ENCODE data around the gene FGF1.
A peak's percentile ranks its signal among the peaks of the same experiment; 100 is the strongest.
"Not testable (repeated sequence)": the region's sequence is repeated elsewhere in the genome, so short reads cannot be mapped to it uniquely, and the experiment has no call there.

Gene FGF1

GRCh38 chr5:142667831-142668230, 18.1 kb downstream of the FGF1 start:
- DNase-seq: no peak

GRCh38 chr5:142664636-142665035, 21.3 kb downstream of the FGF1 start:
- DNase-seq: no peak

GRCh38 chr5:142664067-142664466, 21.8 kb downstream of the FGF1 start:
- DNase-seq: no peak

- no peak for DNase-seq
Measured at GRCh38 chr5:142663246-142663645, 22.6 kb downstream of the FGF1 start.

- no peak for DNase-seq
Measured at GRCh38 chr5:142661957-142662356, 23.9 kb downstream of the FGF1 start.

- DNase-seq: no peak
Measured at GRCh38 chr5:142661143-142661542, 24.7 kb downstream of the FGF1 start.

GRCh38 chr5:142660731-142661130, 25.2 kb downstream of the FGF1 start:
- no peak for DNase-seq

GRCh38 chr5:142660196-142660595, 25.7 kb downstream of the FGF1 start:
- DNase-seq: no peak

GRCh38 chr5:142659405-142659804, 26.5 kb downstream of the FGF1 start:
- DNase-seq: no peak

GRCh38 chr5:142658278-142658677, 27.6 kb downstream of the FGF1 start:
- no peak for DNase-seq

- no peak for DNase-seq
Measured at GRCh38 chr5:142657446-142657845, 28.4 kb downstream of the FGF1 start.

- DNase-seq: peak; percentile 53 to 57
Measured at GRCh38 chr5:142655339-142656267, 30.3 kb downstream of the FGF1 start.

- no peak for DNase-seq
Measured at GRCh38 chr5:142654578-142655058, 31.3 kb downstream of the FGF1 start.

- DNase-seq: no peak
Measured at GRCh38 chr5:142653321-142653720, 32.6 kb downstream of the FGF1 start.

GRCh38 chr5:142652563-142652962, 33.3 kb downstream of the FGF1 start:
- no peak for DNase-seq

GRCh38 chr5:142650881-142651280, 35.0 kb downstream of the FGF1 start:
- no peak for DNase-seq

GRCh38 chr5:142650060-142650459, 35.8 kb downstream of the FGF1 start:
- DNase-seq: no peak

GRCh38 chr5:142648108-142648507, 37.8 kb downstream of the FGF1 start:
- not testable (repeated sequence) for DNase-seq

GRCh38 chr5:142645456-142645855, 40.4 kb downstream of the FGF1 start:
- no peak for DNase-seq

- no peak for DNase-seq
Measured at GRCh38 chr5:142644640-142645361, 41.1 kb downstream of the FGF1 start.

- no peak for DNase-seq
Measured at GRCh38 chr5:142644127-142644526, 41.8 kb downstream of the FGF1 start.

- no peak for DNase-seq
Measured at GRCh38 chr5:142643634-142644033, 42.3 kb downstream of the FGF1 start.

- no peak for DNase-seq
Measured at GRCh38 chr5:142642427-142642826, 43.5 kb downstream of the FGF1 start.

- DNase-seq: no peak
Measured at GRCh38 chr5:142641711-142642110, 44.2 kb downstream of the FGF1 start.
